Measurements from ENCODE around the gene MEIS1.

GRCh38 chr2:66470199-66470598 is 35.3 kb downstream of the MEIS1 start:
- TF ChIP-seq CTCF (conservative IDR thresholded peaks at IDR 0.05; ENCODE audit: low read depth, low read length) (no peak), EZH2 (IDR thresholded peaks at IDR 0.05; ENCODE audit: low read length, unreplicated experiment) (no peak), EZH2phosphoT487 (IDR thresholded peaks at IDR 0.05; ENCODE audit: borderline replicate concordance, low read length) (no peak)
